H1 (cell line): ENCODE data around the gene COX7B2.

ENCODE experiments used
- ASH2L ChIP-seq: fragments of 200-600, 300-600 bp; sonication (generic); IDR thresholded peaks from one replicate; pipeline ENCODE4 v1.7.1; 2017; ENCODE audit warnings: low read length
- POLR2A ChIP-seq, 2 experiments: IDR thresholded peaks; 1 replicate in 1 of 2; 2 replicates in 1 of 2; pipeline ENCODE4 v1.6.1; 2011; ENCODE audit warnings: low read depth in 2 of 2, low read length in 2 of 2, mild to moderate bottlenecking in 2 of 2; ENCODE audit errors: control extremely low read depth in 1 of 2
- TF ChIP-seq, protein P1 (sequence below), 3 experiments: IDR thresholded peaks; 1 replicate in 2 of 3; 2 replicates in 1 of 3; pipeline versions ENCODE4 v1.5.1 to v1.6.1; 2011; ENCODE audit warnings: low read length in 3 of 3, mild to moderate bottlenecking in 3 of 3, inconsistent platforms in 2 of 3, low read depth in 1 of 3, moderate library complexity in 1 of 3; ENCODE audit not compliant: insufficient read depth in 1 of 3; ENCODE audit errors: control extremely low read depth in 1 of 3

DNA sequence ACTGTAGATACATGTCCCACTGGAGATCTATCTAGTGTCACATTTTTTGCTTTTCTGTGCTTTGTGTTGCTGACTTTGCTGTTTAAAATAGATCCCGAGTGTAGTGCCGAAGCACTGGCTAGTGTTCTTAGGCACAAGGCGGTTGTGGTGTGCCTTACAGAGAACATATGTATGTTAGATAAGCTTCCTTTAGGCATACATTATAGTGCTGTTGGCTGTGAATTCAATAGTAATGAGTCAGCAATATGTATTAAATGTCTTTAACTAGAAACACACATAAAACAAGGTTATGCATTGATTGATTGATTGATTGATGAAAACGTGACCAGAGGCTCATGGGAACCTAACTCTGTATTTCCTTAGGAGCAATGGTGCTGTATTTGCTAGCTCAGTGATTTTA lies 56.2 kb downstream of the COX7B2 start:
- TF ChIP-seq POLR2A (IDR thresholded peaks at IDR 0.05; ENCODE audit: control extremely low read depth in 1 of 2, low read depth in 2 of 2, low read length in 2 of 2) = no peak
- TF ChIP-seq, protein P1, sequence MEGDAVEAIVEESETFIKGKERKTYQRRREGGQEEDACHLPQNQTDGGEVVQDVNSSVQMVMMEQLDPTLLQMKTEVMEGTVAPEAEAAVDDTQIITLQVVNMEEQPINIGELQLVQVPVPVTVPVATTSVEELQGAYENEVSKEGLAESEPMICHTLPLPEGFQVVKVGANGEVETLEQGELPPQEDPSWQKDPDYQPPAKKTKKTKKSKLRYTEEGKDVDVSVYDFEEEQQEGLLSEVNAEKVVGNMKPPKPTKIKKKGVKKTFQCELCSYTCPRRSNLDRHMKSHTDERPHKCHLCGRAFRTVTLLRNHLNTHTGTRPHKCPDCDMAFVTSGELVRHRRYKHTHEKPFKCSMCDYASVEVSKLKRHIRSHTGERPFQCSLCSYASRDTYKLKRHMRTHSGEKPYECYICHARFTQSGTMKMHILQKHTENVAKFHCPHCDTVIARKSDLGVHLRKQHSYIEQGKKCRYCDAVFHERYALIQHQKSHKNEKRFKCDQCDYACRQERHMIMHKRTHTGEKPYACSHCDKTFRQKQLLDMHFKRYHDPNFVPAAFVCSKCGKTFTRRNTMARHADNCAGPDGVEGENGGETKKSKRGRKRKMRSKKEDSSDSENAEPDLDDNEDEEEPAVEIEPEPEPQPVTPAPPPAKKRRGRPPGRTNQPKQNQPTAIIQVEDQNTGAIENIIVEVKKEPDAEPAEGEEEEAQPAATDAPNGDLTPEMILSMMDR (IDR thresholded peaks at IDR 0.05; ENCODE audit: control extremely low read depth in 1 of 3, insufficient read depth in 1 of 3, low read depth in 1 of 3, low read length in 3 of 3) = no peak
- TF ChIP-seq ASH2L = no peak
